ENCODE measurements around the gene MB21D2.

The MB21D2 gene

DNA sequence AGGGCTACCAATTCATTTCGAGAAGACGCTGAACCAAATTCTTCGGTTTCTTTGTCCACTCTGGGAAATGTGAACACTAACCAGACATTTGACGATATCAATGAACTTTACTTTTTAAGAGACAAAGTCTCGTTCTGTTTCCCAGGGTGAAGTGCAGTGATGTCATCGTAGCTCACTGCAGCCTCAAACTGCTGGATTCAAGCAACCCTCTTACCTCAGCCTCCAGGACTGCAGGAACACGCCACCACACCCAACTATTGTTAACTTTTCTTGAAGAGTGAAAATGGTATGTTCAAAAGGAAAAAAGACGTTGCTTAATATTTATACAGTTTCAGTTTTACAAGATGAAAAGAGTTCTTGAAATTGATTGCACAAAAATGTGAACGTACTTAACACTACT, 30.6 kb downstream of the MB21D2 start:
- TF ChIP-seq, protein P1, sequence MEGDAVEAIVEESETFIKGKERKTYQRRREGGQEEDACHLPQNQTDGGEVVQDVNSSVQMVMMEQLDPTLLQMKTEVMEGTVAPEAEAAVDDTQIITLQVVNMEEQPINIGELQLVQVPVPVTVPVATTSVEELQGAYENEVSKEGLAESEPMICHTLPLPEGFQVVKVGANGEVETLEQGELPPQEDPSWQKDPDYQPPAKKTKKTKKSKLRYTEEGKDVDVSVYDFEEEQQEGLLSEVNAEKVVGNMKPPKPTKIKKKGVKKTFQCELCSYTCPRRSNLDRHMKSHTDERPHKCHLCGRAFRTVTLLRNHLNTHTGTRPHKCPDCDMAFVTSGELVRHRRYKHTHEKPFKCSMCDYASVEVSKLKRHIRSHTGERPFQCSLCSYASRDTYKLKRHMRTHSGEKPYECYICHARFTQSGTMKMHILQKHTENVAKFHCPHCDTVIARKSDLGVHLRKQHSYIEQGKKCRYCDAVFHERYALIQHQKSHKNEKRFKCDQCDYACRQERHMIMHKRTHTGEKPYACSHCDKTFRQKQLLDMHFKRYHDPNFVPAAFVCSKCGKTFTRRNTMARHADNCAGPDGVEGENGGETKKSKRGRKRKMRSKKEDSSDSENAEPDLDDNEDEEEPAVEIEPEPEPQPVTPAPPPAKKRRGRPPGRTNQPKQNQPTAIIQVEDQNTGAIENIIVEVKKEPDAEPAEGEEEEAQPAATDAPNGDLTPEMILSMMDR (conservative IDR thresholded peaks at IDR 0.05; ENCODE audit: low read length): no peak
- no peak overlapping the region for H3K4me3 ChIP-seq (ENCODE audit: low read length)
- peak; percentile 39 for DNase-seq (ENCODE audit: low read depth)

DNA sequence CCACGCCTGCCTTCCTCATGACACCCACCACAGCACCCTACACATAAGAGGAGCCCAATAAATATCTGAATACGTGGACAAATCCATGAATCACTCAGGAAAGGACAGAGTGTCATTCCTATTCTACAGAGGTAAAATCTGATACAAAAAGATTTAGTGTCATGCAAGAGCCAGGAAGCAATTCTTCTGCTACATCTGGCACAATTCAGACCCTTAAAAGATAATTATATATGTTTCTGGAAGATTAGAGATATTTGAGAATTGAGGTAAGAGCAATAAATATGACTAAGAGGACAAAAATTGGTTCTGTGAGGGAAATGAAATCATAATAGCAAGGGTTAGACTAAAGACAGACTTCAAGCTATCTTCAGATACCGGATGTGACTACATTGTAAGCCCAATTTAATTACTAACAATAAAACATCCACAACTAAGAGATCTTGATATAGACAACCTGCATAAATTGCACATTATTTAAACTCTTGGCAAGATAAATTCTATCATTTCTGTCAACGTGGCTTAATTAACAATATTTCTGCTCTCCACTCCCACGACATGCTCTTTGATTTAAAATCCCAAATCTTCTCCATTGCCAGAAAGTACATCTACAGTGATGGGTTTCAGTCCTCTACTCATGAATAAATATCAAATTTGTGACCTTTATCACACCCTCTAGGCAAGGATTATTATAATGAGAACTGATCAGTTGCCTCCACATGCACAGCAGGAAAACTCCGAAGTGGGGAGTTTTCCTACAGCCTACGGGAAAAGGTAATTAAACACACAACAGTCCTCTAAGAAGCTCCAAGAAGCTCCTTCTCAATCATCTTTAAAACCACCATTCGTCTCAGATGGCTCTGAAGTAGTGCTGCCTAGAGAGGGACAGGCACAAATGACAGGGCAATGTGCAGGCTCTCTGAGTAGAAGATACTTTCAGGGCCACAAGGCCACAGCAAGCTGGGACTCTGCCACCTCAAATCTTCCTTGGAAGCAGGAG, 32.6 kb downstream of the MB21D2 start:
- peak; percentile 58 for DNase-seq (ENCODE audit: low read depth)
- no peak overlapping the region for H3K4me3 ChIP-seq (ENCODE audit: low read length)
- TF ChIP-seq, protein P1 (conservative IDR thresholded peaks at IDR 0.05; ENCODE audit: low read length): no peak

DNA sequence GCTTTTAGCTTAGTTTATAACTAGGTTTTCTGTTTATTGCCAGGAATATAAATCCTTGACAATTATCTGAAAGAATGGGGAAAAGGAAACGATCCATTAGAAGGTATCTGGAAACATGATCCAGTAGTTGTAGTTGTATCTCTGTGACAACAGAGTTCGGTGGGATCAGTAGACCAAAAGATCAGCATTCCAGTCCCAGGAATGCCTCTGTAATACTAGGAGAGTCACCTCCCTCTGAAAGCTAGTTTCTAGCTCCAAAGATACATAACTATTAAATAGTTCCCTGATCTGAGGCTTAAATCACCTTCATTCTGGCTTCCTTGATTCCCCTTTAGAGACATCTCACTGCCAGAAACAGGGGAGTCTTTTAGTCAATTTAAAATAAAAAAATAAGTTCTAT, 34.1 kb downstream of the MB21D2 start:
- TF ChIP-seq, protein P1 (conservative IDR thresholded peaks at IDR 0.05; ENCODE audit: low read length): no peak

DNA sequence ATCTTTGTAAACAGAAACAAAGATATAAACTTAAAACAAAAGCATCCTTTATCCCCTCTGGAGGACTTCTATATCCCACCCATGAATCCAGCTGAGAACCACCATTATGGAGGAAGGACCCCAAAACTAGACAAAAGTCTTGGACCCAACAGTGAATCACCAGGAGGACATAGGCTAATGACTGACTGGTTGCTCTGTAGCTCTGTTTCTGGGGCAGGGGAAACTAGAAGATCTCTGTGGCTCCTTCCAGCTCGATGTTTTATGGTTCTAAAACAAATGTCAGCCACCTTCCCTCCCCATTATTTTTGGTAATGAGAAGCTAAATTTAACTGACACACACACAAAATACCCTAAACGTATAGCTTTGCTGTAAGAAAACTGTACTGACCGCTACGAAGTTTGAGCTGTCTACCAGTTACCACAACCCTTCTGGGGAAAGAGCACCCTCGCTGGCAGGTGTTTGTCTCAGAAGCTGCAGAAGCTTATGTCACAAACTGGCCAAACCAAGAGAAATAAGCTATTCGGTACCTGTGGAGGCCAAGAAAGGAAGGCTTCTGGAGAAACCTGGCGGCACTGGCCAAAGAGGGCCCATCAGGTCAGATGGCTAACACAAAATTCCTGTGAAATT, 36.4 kb downstream of the MB21D2 start:
- H3K4me3 ChIP-seq (ENCODE audit: low read length): no peak overlapping the region
- TF ChIP-seq, protein P1 (conservative IDR thresholded peaks at IDR 0.05; ENCODE audit: low read length): no peak
- no peak for DNase-seq (ENCODE audit: low read depth)

More for the DNA sequence above, 34.1 kb downstream of the MB21D2 start:
- no peak overlapping the region for H3K4me3 ChIP-seq (ENCODE audit: low read length)
- DNase-seq (ENCODE audit: low read depth): peak; percentile 34

DNA sequence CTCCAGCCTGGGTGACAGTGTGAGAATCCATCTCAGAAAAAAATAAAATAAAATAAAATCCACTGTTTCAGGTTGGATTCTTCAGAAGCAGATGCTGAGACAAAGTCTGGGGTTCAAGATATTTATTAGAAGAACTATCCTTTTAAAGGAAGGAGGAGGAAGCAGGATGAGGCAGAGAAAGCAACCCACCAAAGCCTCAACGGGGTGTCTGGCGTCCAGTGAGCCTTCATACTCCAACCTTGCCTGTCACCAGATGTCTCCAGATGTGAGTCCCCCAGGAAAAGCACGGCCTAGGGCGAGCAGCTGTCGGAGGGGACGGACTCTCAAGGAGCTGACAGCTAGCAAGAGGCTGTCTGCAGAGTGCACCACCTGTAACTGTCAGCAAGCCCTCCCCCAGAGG, 37.3 kb downstream of the MB21D2 start:
- TF ChIP-seq, protein P1 (conservative IDR thresholded peaks at IDR 0.05; ENCODE audit: low read length): no peak
- no peak for DNase-seq (ENCODE audit: low read depth)
- H3K4me3 ChIP-seq (ENCODE audit: low read length): no peak overlapping the region

DNA sequence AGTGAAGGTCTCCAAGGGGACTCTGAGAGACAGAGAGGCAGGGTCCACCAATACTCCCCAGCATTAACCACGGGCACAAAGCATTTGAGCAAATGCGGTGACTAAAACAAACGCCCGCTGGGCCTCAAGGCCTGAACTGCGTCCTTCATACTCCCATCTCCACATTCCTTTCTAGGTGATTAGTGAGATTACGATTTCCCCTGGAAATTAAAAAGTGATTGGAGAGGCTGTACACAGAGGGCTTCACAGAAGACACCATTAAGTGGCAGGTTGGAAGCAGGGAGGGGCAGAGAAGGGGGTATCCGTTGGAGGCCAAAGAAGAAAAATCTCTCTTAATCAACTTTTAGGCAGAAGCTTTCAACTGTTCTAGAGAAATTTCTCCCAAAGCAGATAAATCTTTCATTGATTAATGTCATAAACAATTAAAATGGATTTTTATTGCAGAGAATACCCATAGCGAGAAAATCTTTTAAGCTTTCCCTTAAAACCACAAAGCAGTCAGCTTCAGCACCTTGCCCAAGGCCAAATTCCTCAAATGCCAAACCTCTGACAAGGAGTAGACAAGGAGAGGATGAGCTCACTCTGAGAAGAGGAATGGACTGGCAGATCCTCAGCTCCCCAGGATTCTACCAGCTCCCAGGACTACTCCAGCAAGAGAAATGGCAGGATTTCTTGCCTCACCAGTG, 38.2 kb downstream of the MB21D2 start:
- TF ChIP-seq, protein P1 (conservative IDR thresholded peaks at IDR 0.05; ENCODE audit: low read length): no peak
- DNase-seq (ENCODE audit: low read depth): peak; percentile 99
- no peak overlapping the region for H3K4me3 ChIP-seq (ENCODE audit: low read length)

All from AG10803 (cell line).